ENCODE data around the gene NUP88. TPM values are rescaled to one million over a fixed set of nuclear protein-coding genes. Genes with fewer than 3 reads are reported as not detected.
"Not testable (repeated sequence)": the region's sequence is repeated elsewhere in the genome, so short reads cannot be mapped to it uniquely, and the experiment has no call there.

The NUP88 gene
- total RNA-seq, 5 donors from 2014 or later (not counting 1 experiment from before 2014, with no cell fraction given), result 88.2 to 124 (median 99.7) TPM

DNA sequence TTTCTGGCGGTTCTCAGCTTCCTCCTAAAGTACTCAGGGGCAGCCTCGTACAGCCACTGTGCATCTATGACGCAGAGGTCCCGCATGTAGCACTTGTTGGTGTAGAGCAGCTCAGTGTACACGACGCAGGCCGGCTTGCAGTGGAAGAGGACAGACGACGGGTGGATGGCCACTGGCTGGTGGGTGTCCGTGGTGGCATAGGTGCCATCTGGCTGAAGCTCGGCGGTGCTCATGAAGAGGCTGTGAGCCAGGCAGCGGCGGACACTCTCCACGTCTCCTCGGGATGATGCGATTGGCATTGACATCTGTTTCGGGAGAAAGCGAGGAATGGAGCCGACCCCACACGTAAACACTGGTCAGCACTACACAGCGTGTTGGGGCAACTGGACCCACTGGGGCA, 24.7 kb upstream of the NUP88 start:
- H3K27me3 Mint-ChIP-seq, result no peaks in the 10 kb centered on the region
- H3K4me3 ChIP-seq (ENCODE audit: control insufficient read depth in 1 of 2, extremely low read depth in 1 of 2, low read length in 1 of 2), result no peak overlapping the region
- no peak overlapping the region for H3K27ac Mint-ChIP-seq
- ChIA-PET POLR2A (no interaction called here), CTCF (no interaction called here)
- ATAC-seq (replicated peaks in 1 of 4) (no peak), DNase-seq (no peak)
- H3K9me3 ChIP-seq, result no peaks in the 10 kb centered on the region
- peaks cover 7 to 10% (median 9%) of the 10 kb centered on the region in 3 donors for H3K4me1 Mint-ChIP-seq
- H3K36me3 Mint-ChIP-seq, result peaks cover 36% of the 10 kb centered on the region
- peaks cover 23 to 45% of the 10 kb centered on the region in 2 donors for H3K36me3 ChIP-seq (ENCODE audit: control insufficient read depth in 2 of 2, extremely low read depth in 1 of 2, insufficient read depth in 1 of 2, low read length in 1 of 2)
- peaks cover 0 to 7% of the 10 kb centered on the region in 2 experiments for H3K4me1 ChIP-seq (ENCODE audit: control insufficient read depth in 1 of 2, extremely low read depth in 1 of 2, insufficient read depth in 2 of 2, low read length in 2 of 2)
- H3K4me3 Mint-ChIP-seq, result no peak overlapping the region
- no peaks in the 10 kb centered on the region for H3K9me3 Mint-ChIP-seq
- no peaks in the 10 kb centered on the region for H3K27me3 ChIP-seq (replicated peaks in 1 of 2; ENCODE audit: control insufficient read depth in 2 of 2, extremely low read depth in 1 of 2, insufficient read depth in 2 of 2, low read length in 1 of 2)
- 94% methylated on average over 22 of the region's 22 CpGs for WGBS (ENCODE audit: insufficient coverage)
- H3K27ac ChIP-seq (ENCODE audit: low read length), result no peak overlapping the region

DNA sequence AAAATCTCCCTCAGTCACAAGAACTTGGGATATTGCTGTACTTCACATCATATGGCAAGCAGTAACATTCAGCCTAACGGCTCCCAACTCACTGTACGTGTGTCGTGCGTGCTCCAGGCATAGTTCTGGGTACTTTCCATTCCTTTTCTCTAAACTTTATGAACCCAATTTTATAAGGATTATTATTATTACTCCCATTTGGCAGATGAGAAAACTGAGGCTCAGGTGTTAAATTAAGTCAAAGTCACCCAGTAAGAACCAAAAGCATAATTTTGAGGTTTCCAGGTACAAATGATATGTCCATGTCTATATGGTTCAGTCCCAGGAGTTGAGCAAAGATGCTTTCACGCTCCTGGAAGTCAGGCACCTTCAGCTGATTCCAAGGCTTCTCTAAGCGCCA, 24.3 kb upstream of the NUP88 start:
- ATAC-seq (replicated peaks in 1 of 4) (no peak), DNase-seq (no peak)
- ChIA-PET POLR2A (no interaction called here), CTCF (no interaction called here)
- Histone ChIP-seq H3K9me3 (no peaks in the 10 kb centered on the region), H3K27me3 (replicated peaks in 1 of 2; ENCODE audit: control insufficient read depth in 2 of 2, extremely low read depth in 1 of 2, insufficient read depth in 2 of 2, low read length in 1 of 2) (no peaks in the 10 kb centered on the region), H3K4me1 (ENCODE audit: control insufficient read depth in 1 of 2, extremely low read depth in 1 of 2, insufficient read depth in 2 of 2, low read length in 2 of 2) (peaks cover 0 to 9% of the 10 kb centered on the region in 2 experiments), H3K27ac (ENCODE audit: low read length) (no peak overlapping the region), H3K4me3 (ENCODE audit: control insufficient read depth in 1 of 2, extremely low read depth in 1 of 2, low read length in 1 of 2) (no peak overlapping the region), H3K36me3 (ENCODE audit: control insufficient read depth in 2 of 2, extremely low read depth in 1 of 2, insufficient read depth in 1 of 2, low read length in 1 of 2) (peaks cover 23 to 43% of the 10 kb centered on the region in 2 donors)
- no peaks in the 10 kb centered on the region for H3K27me3 Mint-ChIP-seq
- 100% methylated on average over 2 of the region's 6 CpGs for WGBS (ENCODE audit: insufficient coverage)
- peaks cover 7 to 12% (median 9%) of the 10 kb centered on the region in 3 donors for H3K4me1 Mint-ChIP-seq
- H3K4me3 Mint-ChIP-seq, result no peak overlapping the region
- no peaks in the 10 kb centered on the region for H3K9me3 Mint-ChIP-seq
- H3K36me3 Mint-ChIP-seq, result peaks cover 31% of the 10 kb centered on the region
- no peak overlapping the region for H3K27ac Mint-ChIP-seq

DNA sequence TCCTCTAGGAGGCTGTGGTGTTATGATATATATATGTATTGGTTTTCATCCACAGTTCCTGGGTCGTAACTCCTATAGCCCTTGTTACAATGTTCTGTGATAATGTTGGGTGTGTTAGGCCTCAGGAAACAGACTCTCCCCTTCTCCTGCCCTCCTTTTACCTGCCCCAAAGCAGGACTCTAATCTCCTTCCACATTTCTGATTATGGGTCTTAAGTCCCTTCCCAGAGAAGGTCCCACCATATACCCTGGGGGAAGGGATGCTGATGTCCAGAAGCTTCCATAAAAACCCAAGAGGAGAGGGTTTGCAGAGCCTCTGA, 19.9 kb upstream of the NUP88 start:
- peak overlapping the region; percentile 69 to 82 for H3K4me3 ChIP-seq (ENCODE audit: control insufficient read depth in 1 of 2, extremely low read depth in 1 of 2, low read length in 1 of 2)
- peaks cover 23% of the 10 kb centered on the region for H3K36me3 Mint-ChIP-seq
- no peaks in the 10 kb centered on the region for H3K27me3 ChIP-seq (replicated peaks in 1 of 2; ENCODE audit: control insufficient read depth in 2 of 2, extremely low read depth in 1 of 2, insufficient read depth in 2 of 2, low read length in 1 of 2)

DNA sequence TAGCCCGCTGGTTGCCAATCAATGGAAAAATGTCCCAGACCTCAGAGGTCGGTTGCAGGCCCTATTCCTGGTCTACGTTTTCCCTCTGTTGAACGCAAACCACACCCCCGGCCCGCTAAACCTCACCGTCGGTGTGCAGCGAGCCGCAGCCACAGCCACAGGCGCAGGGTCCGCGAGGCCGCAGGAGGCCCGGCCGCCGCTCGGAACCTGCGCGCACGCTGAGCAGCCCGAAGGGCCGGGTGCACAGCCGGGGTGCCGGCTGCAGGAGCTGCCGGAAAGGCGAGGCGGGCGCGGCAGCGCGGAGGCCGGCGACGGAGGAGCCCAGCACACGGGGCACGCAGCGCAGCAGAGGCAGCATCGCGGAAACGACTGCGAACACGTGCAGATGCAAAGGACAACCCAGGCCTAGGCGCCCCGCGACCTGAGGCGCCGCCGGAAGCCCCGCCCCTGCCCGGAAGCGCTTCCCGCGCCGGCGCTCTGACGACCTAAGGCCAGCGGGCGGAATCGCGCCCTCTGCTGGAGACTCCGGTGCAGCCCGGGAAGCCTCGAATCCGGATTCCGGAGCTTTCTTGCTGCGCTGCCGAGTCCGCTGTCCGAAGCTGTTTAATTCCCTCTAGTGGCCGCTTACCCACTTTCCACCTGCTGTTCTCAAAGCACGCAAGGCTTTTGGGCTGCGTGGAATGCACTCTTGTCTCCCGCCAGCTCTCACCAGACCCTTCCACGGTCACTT, 19.4 kb upstream of the NUP88 start, which contains the start of gene C1QBP:
Gene C1QBP (minus strand): TSS at position 440 of the 730 bp plus-strand sequence. CDS start 82 bp downstream, at position 358.
- POLR2A ChIA-PET, result interaction anchor here (0.6 kb wide), 2 partner anchors 8 to 29 kb away, joined by 3 read pairs; no protein-coding TSS in a partner anchor
- peaks cover 33 to 41% (median 40%) of the 10 kb centered on the region in 3 donors for H3K4me1 Mint-ChIP-seq
- CTCF ChIA-PET, result interaction anchor here (0.6 to 3.1 kb wide), 6 partner anchors 15 to 1683 kb away, joined by 3 to 18 read pairs (median 6); partner anchors contain the start of genes NUP88 (in 1 of the 2), RPAIN (in 1 of the 2) and ZNF594 (in 1 of the 2)

More for the DNA sequence above, 19.9 kb upstream of the NUP88 start:
- ChIA-PET CTCF (interaction anchor here (0.6 to 3.1 kb wide), 6 partner anchors 15 to 1684 kb away, joined by 3 to 18 read pairs (median 6); partner anchors contain the start of genes NUP88 (in 1 of the 2), RPAIN (in 1 of the 2) and ZNF594 (in 1 of the 2)), POLR2A (interaction anchor here in 1 of 2 donors (0.6 kb wide), 1 partner anchor 29 kb away, joined by 3 read pairs; no protein-coding TSS in a partner anchor)
- Mint-ChIP-seq H3K27me3 (no peaks in the 10 kb centered on the region), H3K4me3 (peak overlapping the region; percentile 73 to 84 (median 79)), H3K9me3 (no peaks in the 10 kb centered on the region), H3K4me1 (peaks cover 33 to 41% (median 40%) of the 10 kb centered on the region in 3 donors), H3K27ac (peak overlapping the region; percentile 96)
- DNase-seq (no peak), ATAC-seq (replicated peaks in 1 of 4) (no peak)
- WGBS (ENCODE audit: insufficient coverage), result no CpG with 5 or more reads among the region's 1 CpG
- Histone ChIP-seq H3K27ac (ENCODE audit: low read length) (peak overlapping the region; percentile 84), H3K9me3 (no peaks in the 10 kb centered on the region), H3K36me3 (ENCODE audit: control insufficient read depth in 2 of 2, extremely low read depth in 1 of 2, insufficient read depth in 1 of 2, low read length in 1 of 2) (peaks cover 4 to 44% of the 10 kb centered on the region in 2 donors), H3K4me1 (ENCODE audit: control insufficient read depth in 1 of 2, extremely low read depth in 1 of 2, insufficient read depth in 2 of 2, low read length in 2 of 2) (peaks cover 7 to 22% of the 10 kb centered on the region in 2 experiments)

DNA sequence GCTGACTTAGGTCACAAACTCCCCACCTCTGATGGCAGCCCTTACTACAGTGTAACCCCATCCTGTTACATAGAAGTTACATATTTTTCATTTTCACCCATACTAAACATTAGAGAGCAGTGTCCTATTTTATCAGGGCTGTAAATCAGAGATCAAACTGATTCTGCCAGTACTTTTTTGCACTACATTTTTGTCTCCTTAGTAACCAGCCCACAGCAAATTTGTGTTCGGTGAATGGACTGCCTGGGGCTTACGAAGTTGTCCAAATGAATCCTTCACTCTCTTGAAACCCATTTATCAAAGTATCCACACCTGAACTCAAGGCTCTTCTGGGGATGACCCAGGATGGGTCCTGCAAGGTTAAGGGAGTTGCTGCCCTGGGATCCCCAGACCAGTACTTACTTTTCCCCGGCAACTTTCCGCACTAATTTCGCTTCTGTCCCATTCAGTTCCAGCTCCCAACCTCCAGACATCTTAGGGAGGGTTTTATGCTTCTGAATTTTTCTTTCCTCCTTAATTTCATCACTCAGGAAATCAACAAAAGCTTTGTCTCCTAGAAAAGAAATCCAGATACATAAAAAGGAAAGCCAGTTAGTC, 18.4 kb upstream of the NUP88 start:
- WGBS (ENCODE audit: insufficient coverage), result no CpG with 5 or more reads among the region's 5 CpGs
- Mint-ChIP-seq H3K9me3 (no peaks in the 10 kb centered on the region), H3K4me1 (peaks cover 33 to 41% (median 40%) of the 10 kb centered on the region in 3 donors), H3K27me3 (no peaks in the 10 kb centered on the region), H3K27ac (peak overlapping the region; percentile 77 to 86), H3K4me3 (peak overlapping the region; percentile 73 to 84 (median 79)), H3K36me3 (peaks cover 32% of the 10 kb centered on the region)
- POLR2A ChIA-PET, result interaction anchor here in 1 of 2 donors (0.6 kb wide), 1 partner anchor 34 kb away, joined by 3 read pairs; no protein-coding TSS in a partner anchor
- peaks cover 14 to 45% of the 10 kb centered on the region in 2 donors for H3K36me3 ChIP-seq (ENCODE audit: control insufficient read depth in 2 of 2, extremely low read depth in 1 of 2, insufficient read depth in 1 of 2, low read length in 1 of 2)
- peaks cover 7 to 22% of the 10 kb centered on the region in 2 experiments for H3K4me1 ChIP-seq (ENCODE audit: control insufficient read depth in 1 of 2, extremely low read depth in 1 of 2, insufficient read depth in 2 of 2, low read length in 2 of 2)
- ATAC-seq (replicated peaks in 1 of 4), result no peak
- no peaks in the 10 kb centered on the region for H3K27me3 ChIP-seq (replicated peaks in 1 of 2; ENCODE audit: control insufficient read depth in 2 of 2, extremely low read depth in 1 of 2, insufficient read depth in 2 of 2, low read length in 1 of 2)
- H3K9me3 ChIP-seq, result no peaks in the 10 kb centered on the region
- CTCF ChIA-PET, result interaction anchor here in 1 of 2 donors (1.9 kb wide), 1 partner anchor 14 kb away, joined by 5 read pairs; no protein-coding TSS in a partner anchor
- DNase-seq, result peak in 1 of 35 experiments; percentile 13
- peak overlapping the region; percentile 54 for H3K27ac ChIP-seq (ENCODE audit: low read length)
- H3K4me3 ChIP-seq (ENCODE audit: control insufficient read depth in 1 of 2, extremely low read depth in 1 of 2, low read length in 1 of 2), result peak overlapping the region in 1 of 2 donors; percentile 69

More for the DNA sequence above, 19.4 kb upstream of the NUP88 start, which contains the start of gene C1QBP:
- H3K4me1 ChIP-seq (ENCODE audit: control insufficient read depth in 1 of 2, extremely low read depth in 1 of 2, insufficient read depth in 2 of 2, low read length in 2 of 2), result peaks cover 7 to 22% of the 10 kb centered on the region in 2 experiments
- DNase-seq (peak; percentile 78 to 97 (median 87)), ATAC-seq (replicated peaks in 1 of 4) (peak; percentile 89 to 97 (median 91))
- Mint-ChIP-seq H3K27ac (peak within 1 kb of the TSS; percentile 96), H3K27me3 (no peaks in the 10 kb centered on the region), H3K4me3 (peak within 1 kb of the TSS; percentile 73 to 84 (median 79)), H3K9me3 (no peaks in the 10 kb centered on the region), H3K36me3 (peaks cover 22% of the 10 kb centered on the region)
- H3K36me3 ChIP-seq (ENCODE audit: control insufficient read depth in 2 of 2, extremely low read depth in 1 of 2, insufficient read depth in 1 of 2, low read length in 1 of 2), result peaks cover 6 to 43% of the 10 kb centered on the region in 2 donors
- H3K4me3 ChIP-seq (ENCODE audit: control insufficient read depth in 1 of 2, extremely low read depth in 1 of 2, low read length in 1 of 2), result peak within 1 kb of the TSS; percentile 69 to 82
- no peaks in the 10 kb centered on the region for H3K27me3 ChIP-seq (replicated peaks in 1 of 2; ENCODE audit: control insufficient read depth in 2 of 2, extremely low read depth in 1 of 2, insufficient read depth in 2 of 2, low read length in 1 of 2)
- H3K9me3 ChIP-seq, result no peaks in the 10 kb centered on the region
- WGBS (ENCODE audit: insufficient coverage), result under 1% methylated on average over 65 of the region's 75 CpGs
- H3K27ac ChIP-seq (ENCODE audit: low read length), result peak within 1 kb of the TSS; percentile 84

DNA sequence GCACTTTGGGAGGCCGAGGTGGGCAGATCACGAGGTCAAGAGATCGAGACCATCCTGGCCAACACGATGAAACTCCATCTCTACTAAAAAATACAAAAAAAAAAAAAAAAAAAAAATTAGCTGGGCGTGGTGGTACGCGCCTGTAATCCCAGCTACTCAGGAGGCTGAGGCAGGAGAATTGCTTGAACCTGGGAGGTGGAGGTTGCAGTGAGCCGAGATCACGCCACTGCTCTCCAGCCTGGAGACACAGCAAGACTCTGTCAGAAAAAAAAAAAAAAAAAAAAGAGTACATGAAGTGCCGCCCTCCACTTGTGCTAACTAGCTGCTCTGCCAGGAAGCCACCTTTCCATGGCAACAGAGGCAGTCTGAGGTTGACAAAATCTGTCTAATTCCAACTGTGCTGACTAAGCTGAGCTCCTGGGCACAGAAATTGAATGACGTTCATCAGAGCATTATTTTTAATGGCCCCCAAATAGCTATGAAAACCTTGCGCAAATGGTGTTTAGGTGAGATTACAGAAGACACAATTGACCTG, 16.4 kb upstream of the NUP88 start:
- peaks cover 7 to 22% of the 10 kb centered on the region in 2 experiments for H3K4me1 ChIP-seq (ENCODE audit: control insufficient read depth in 1 of 2, extremely low read depth in 1 of 2, insufficient read depth in 2 of 2, low read length in 2 of 2)
- not testable (repeated sequence) for H3K27me3 ChIP-seq (replicated peaks in 1 of 2; ENCODE audit: control insufficient read depth in 2 of 2, extremely low read depth in 1 of 2, insufficient read depth in 2 of 2, low read length in 1 of 2); H3K4me3 Mint-ChIP-seq; H3K27ac ChIP-seq (ENCODE audit: low read length); ATAC-seq (replicated peaks in 1 of 4); H3K4me3 ChIP-seq (ENCODE audit: control insufficient read depth in 1 of 2, extremely low read depth in 1 of 2, low read length in 1 of 2); H3K27me3 Mint-ChIP-seq; H3K9me3 ChIP-seq; H3K9me3 Mint-ChIP-seq
- 33% methylated on average over 1 of the region's 12 CpGs for WGBS (ENCODE audit: insufficient coverage)
- peaks cover 22 to 60% of the 10 kb centered on the region in 2 donors for H3K36me3 ChIP-seq (ENCODE audit: control insufficient read depth in 2 of 2, extremely low read depth in 1 of 2, insufficient read depth in 1 of 2, low read length in 1 of 2)
- Mint-ChIP-seq H3K27ac (peak overlapping the region; percentile 12 to 19), H3K4me1 (peaks cover 33 to 41% (median 40%) of the 10 kb centered on the region in 3 donors), H3K36me3 (peaks cover 46% of the 10 kb centered on the region)
- ChIA-PET CTCF (interaction anchor here in 1 of 2 donors (0.7 kb wide), 1 partner anchor 1740 kb away, joined by 4 read pairs; no protein-coding TSS in a partner anchor), POLR2A (interaction anchor here in 1 of 2 donors (0.6 kb wide), 2 partner anchors 14 to 996 kb away, joined by 3 to 4 read pairs; no protein-coding TSS in a partner anchor)
- peak in 1 of 35 experiments; percentile 5 for DNase-seq
